Activated CD8-positive, alpha-beta memory T cell treated with anti-CD3 and anti-CD28 coated beads, Interleukin-2, amount 50 U/mL, for 48 hours (primary cell): Measurements from ENCODE around the gene BPIFA1.
A peak's percentile ranks its signal among the peaks of the same experiment; 100 is the strongest.

Experiments used
- DNase-seq: peaks from one replicate; pipeline ENCODE4 v3.0.0-alpha.2; 2020

The BPIFA1 gene

GRCh38 chr20:33235696-33236095, at the start of gene BPIFA1:
Gene BPIFA1 (plus strand): TSS chr20:33235996. CDS start chr20:33237712, 1,716 bp downstream.
- no peak for DNase-seq

GRCh38 chr20:33187491-33187890, 48.3 kb upstream of the BPIFA1 start:
- no peak for DNase-seq

- DNase-seq: no peak
Measured at GRCh38 chr20:33188421-33188820, 47.4 kb upstream of the BPIFA1 start.

- DNase-seq: no peak
Measured at GRCh38 chr20:33191484-33191883, 44.3 kb upstream of the BPIFA1 start.

GRCh38 chr20:33191955-33192354, 43.8 kb upstream of the BPIFA1 start:
- DNase-seq: no peak

- DNase-seq: no peak
Measured at GRCh38 chr20:33192912-33193501, 42.8 kb upstream of the BPIFA1 start.

GRCh38 chr20:33199026-33199425, 36.8 kb upstream of the BPIFA1 start:
- DNase-seq: no peak

GRCh38 chr20:33202451-33202850, 33.3 kb upstream of the BPIFA1 start:
- no peak for DNase-seq

GRCh38 chr20:33203444-33203843, 32.4 kb upstream of the BPIFA1 start:
- no peak for DNase-seq

- DNase-seq: peak; percentile 65
Measured at GRCh38 chr20:33209789-33210188, 26.0 kb upstream of the BPIFA1 start.

- no peak for DNase-seq
Measured at GRCh38 chr20:33210371-33210770, 25.4 kb upstream of the BPIFA1 start.

- DNase-seq: no peak
Measured at GRCh38 chr20:33211817-33212424, 23.9 kb upstream of the BPIFA1 start.

GRCh38 chr20:33217052-33217451, 18.7 kb upstream of the BPIFA1 start, which contains the start of gene BPIFA3:
Gene BPIFA3 (plus strand): TSS chr20:33217352. CDS start chr20:33217537, 185 bp downstream.
- DNase-seq: no peak

- no peak for DNase-seq
Measured at GRCh38 chr20:33224399-33224798, 11.4 kb upstream of the BPIFA1 start.

- DNase-seq: no peak
Measured at GRCh38 chr20:33229843-33230242, 6.0 kb upstream of the BPIFA1 start.

- no peak for DNase-seq
Measured at GRCh38 chr20:33231237-33231636, 4.6 kb upstream of the BPIFA1 start.

GRCh38 chr20:33232486-33233072, 3.2 kb upstream of the BPIFA1 start:
- DNase-seq: no peak

- DNase-seq: no peak
Measured at GRCh38 chr20:33233129-33233774, 2.5 kb upstream of the BPIFA1 start.

- DNase-seq: no peak
Measured at GRCh38 chr20:33234050-33234449, 1.7 kb upstream of the BPIFA1 start.

GRCh38 chr20:33236351-33236750, 555 bp downstream of the BPIFA1 start:
- no peak for DNase-seq

GRCh38 chr20:33237989-33238388, 2.2 kb downstream of the BPIFA1 start:
- DNase-seq: no peak

- no peak for DNase-seq
Measured at GRCh38 chr20:33239418-33239817, 3.6 kb downstream of the BPIFA1 start.

GRCh38 chr20:33239979-33240736, 4.4 kb downstream of the BPIFA1 start:
- DNase-seq: no peak
